SHP77 treated with DMSO at 0.1 percent for 48 hours (cell line): ENCODE results near the gene TNFAIP8L3.

ENCODE experiments used
- DNase-seq: peaks from one replicate; lab custom pipeline; 2025; lab: John Stamatoyannopoulos, UW

Gene TNFAIP8L3

GRCh38 chr15:51089699-51090453, 4.8 kb downstream of the TNFAIP8L3 start:
- no peak for DNase-seq

- no peak for DNase-seq
These were observed 5.7 kb downstream of the TNFAIP8L3 start for GRCh38 chr15:51089041-51089440.

GRCh38 chr15:51088585-51088984, 6.1 kb downstream of the TNFAIP8L3 start:
- no peak for DNase-seq

GRCh38 chr15:51087513-51087912, 7.2 kb downstream of the TNFAIP8L3 start:
- no peak for DNase-seq

GRCh38 chr15:51086409-51086808, 8.3 kb downstream of the TNFAIP8L3 start:
- no peak for DNase-seq

GRCh38 chr15:51085764-51086163, 8.9 kb downstream of the TNFAIP8L3 start:
- no peak for DNase-seq

GRCh38 chr15:51083641-51084166, 11.0 kb downstream of the TNFAIP8L3 start:
- DNase-seq = no peak

- no peak for DNase-seq
These were observed 12.5 kb downstream of the TNFAIP8L3 start for GRCh38 chr15:51082246-51082645.

- no peak for DNase-seq
These were observed 14.4 kb downstream of the TNFAIP8L3 start for GRCh38 chr15:51080286-51080685.

- no peak for DNase-seq
These were observed 15.5 kb downstream of the TNFAIP8L3 start for GRCh38 chr15:51079226-51079625.

- DNase-seq = no peak
These were observed 17.2 kb downstream of the TNFAIP8L3 start for GRCh38 chr15:51077221-51078153.

- no peak for DNase-seq
These were observed 18.0 kb downstream of the TNFAIP8L3 start for GRCh38 chr15:51076524-51077220.

- no peak for DNase-seq
These were observed 18.7 kb downstream of the TNFAIP8L3 start for GRCh38 chr15:51075826-51076523.

GRCh38 chr15:51075364-51075763, 19.3 kb downstream of the TNFAIP8L3 start:
- no peak for DNase-seq

- DNase-seq = no peak
These were observed 19.8 kb downstream of the TNFAIP8L3 start for GRCh38 chr15:51074926-51075325.

- DNase-seq = no peak
These were observed 23.1 kb downstream of the TNFAIP8L3 start for GRCh38 chr15:51071578-51071977.

GRCh38 chr15:51069983-51070382, 24.7 kb downstream of the TNFAIP8L3 start:
- DNase-seq = no peak

- DNase-seq = no peak
These were observed 27.2 kb downstream of the TNFAIP8L3 start for GRCh38 chr15:51067510-51067909.

GRCh38 chr15:51065781-51066180, 28.9 kb downstream of the TNFAIP8L3 start:
- DNase-seq = no peak

- no peak for DNase-seq
These were observed 29.4 kb downstream of the TNFAIP8L3 start for GRCh38 chr15:51065261-51065660.

GRCh38 chr15:51062736-51063135, 32.0 kb downstream of the TNFAIP8L3 start:
- DNase-seq = no peak
